Measurements from ENCODE around the gene ZNF319.

Gene ZNF319

GRCh38 chr16:57971848-57972247 lies 28.6 kb downstream of the ZNF319 start:
- DNase-seq: no peak

GRCh38 chr16:57970970-57971369 lies 29.5 kb downstream of the ZNF319 start, which contains the start of gene CNGB1:
Gene CNGB1 (minus strand): TSS chr16:57971128. CDS start chr16:57967286, 3,842 bp downstream.
- DNase-seq: no peak

GRCh38 chr16:57970319-57970718 lies 30.2 kb downstream of the ZNF319 start:
- DNase-seq: no peak

- DNase-seq: no peak
Measured at GRCh38 chr16:57969451-57970123, 30.9 kb downstream of the ZNF319 start.

- DNase-seq: no peak
Measured at GRCh38 chr16:57967916-57968315, 32.6 kb downstream of the ZNF319 start.

- DNase-seq: no peak
Measured at GRCh38 chr16:57966986-57967385, 33.5 kb downstream of the ZNF319 start.

- DNase-seq: no peak
Measured at GRCh38 chr16:57966204-57966771, 34.2 kb downstream of the ZNF319 start.

GRCh38 chr16:57964157-57964700 lies 36.2 kb downstream of the ZNF319 start:
- no peak for DNase-seq

GRCh38 chr16:57962756-57963155 lies 37.7 kb downstream of the ZNF319 start:
- no peak for DNase-seq

GRCh38 chr16:57962046-57962445 lies 38.4 kb downstream of the ZNF319 start:
- no peak for DNase-seq

- DNase-seq: no peak
Measured at GRCh38 chr16:57961538-57961937, 38.9 kb downstream of the ZNF319 start.

GRCh38 chr16:57960826-57961472 lies 39.5 kb downstream of the ZNF319 start:
- no peak for DNase-seq

GRCh38 chr16:57960310-57960709 lies 40.2 kb downstream of the ZNF319 start:
- no peak for DNase-seq

- DNase-seq: no peak
Measured at GRCh38 chr16:57959804-57960203, 40.7 kb downstream of the ZNF319 start.

- DNase-seq: no peak
Measured at GRCh38 chr16:57959121-57959520, 41.4 kb downstream of the ZNF319 start.

GRCh38 chr16:57958544-57958943 lies 41.9 kb downstream of the ZNF319 start:
- DNase-seq: no peak

- no peak for DNase-seq
Measured at GRCh38 chr16:57957673-57958392, 42.6 kb downstream of the ZNF319 start.

- no peak for DNase-seq
Measured at GRCh38 chr16:57956924-57957672, 43.4 kb downstream of the ZNF319 start.

GRCh38 chr16:57956270-57956808 lies 44.1 kb downstream of the ZNF319 start:
- no peak for DNase-seq

GRCh38 chr16:57955572-57956188 lies 44.8 kb downstream of the ZNF319 start:
- no peak for DNase-seq

GRCh38 chr16:57953857-57954256 lies 46.6 kb downstream of the ZNF319 start:
- DNase-seq: no peak

GRCh38 chr16:57952909-57953308 lies 47.6 kb downstream of the ZNF319 start:
- DNase-seq: no peak
